CD14-positive monocyte (primary cell): Measurements from ENCODE around the gene UAP1L1. TPM values are rescaled to one million over a fixed set of nuclear protein-coding genes. Genes with fewer than 3 reads are reported as not detected.

ENCODE experiments used
- DNase-seq, 3 donors: peaks; one replicate each; pipeline ENCODE4 v3.0.0-alpha.2; 2011 to 2022
- H2AFZ ChIP-seq: 2 replicates; pipeline ENCODE4 v1.6.0; 2012; ENCODE audit warnings: mild to moderate bottlenecking, low read depth, low read length, inconsistent platforms; ENCODE audit not compliant: insufficient read depth, poor library complexity, severe bottlenecking
- H3K27ac ChIP-seq, 2 donors: 1 replicate in 1 of 2; 2 replicates in 1 of 2; pipeline ENCODE4 v1.5.1; 2012 to 2013; ENCODE audit warnings: low read length in 2 of 2, control low read depth in 1 of 2, inconsistent platforms in 1 of 2, low read depth in 1 of 2, mild to moderate bottlenecking in 1 of 2
- H3K27me3 ChIP-seq, 2 donors: one replicate each; pipeline versions ENCODE4 v1.6.0 to v1.6.1; 2011 to 2013; ENCODE audit warnings: low read length in 2 of 2; ENCODE audit not compliant: control insufficient read depth in 2 of 2, insufficient read depth in 2 of 2
- H3K36me3 ChIP-seq, 2 donors: replicated peaks in 1 of 2; 1 replicate in 1 of 2; 2 replicates in 1 of 2; pipeline versions ENCODE4 v1.5.1 to v1.6.1; 2012 to 2013; ENCODE audit warnings: low read length in 2 of 2, control low read depth in 1 of 2, inconsistent platforms in 1 of 2, mild to moderate bottlenecking in 1 of 2; ENCODE audit not compliant: insufficient read depth in 2 of 2, control insufficient read depth in 1 of 2
- H3K4me1 ChIP-seq, 2 donors: 1 replicate in 1 of 2; 2 replicates in 1 of 2; pipeline versions ENCODE4 v1.5.1 to v1.6.1; 2012 to 2013; ENCODE audit warnings: low read length in 2 of 2, control low read depth in 1 of 2, inconsistent platforms in 1 of 2, mild to moderate bottlenecking in 1 of 2, moderate library complexity in 1 of 2; ENCODE audit not compliant: insufficient read depth in 2 of 2, control insufficient read depth in 1 of 2
- H3K4me2 ChIP-seq: replicated peaks from 2 replicates; pipeline ENCODE3; 2012; ENCODE audit warnings: low read length, moderate library complexity, mild to moderate bottlenecking; ENCODE audit not compliant: poor library complexity, severe bottlenecking; ENCODE audit errors: extremely low read depth
- H3K4me3 ChIP-seq, 3 experiments: fragments of 200-600 bp in 1 of 3; sonication (generic) in 1 of 3; replicated peaks in 1 of 3; 1 replicate in 2 of 3; 2 replicates in 1 of 3; pipeline ENCODE4 v1.5.1; 2011 to 2013; ENCODE audit warnings: low read length in 3 of 3, mild to moderate bottlenecking in 3 of 3, control low read depth in 2 of 3, low read depth in 2 of 3, inconsistent platforms in 1 of 3, moderate library complexity in 1 of 3
- H3K79me2 ChIP-seq: 2 replicates; pipeline ENCODE4 v1.6.0; 2012; ENCODE audit warnings: mild to moderate bottlenecking, control low read depth, inconsistent platforms, low read length, moderate library complexity; ENCODE audit not compliant: insufficient read depth
- H3K9ac ChIP-seq: 2 replicates; pipeline ENCODE4 v1.6.0; 2017; ENCODE audit warnings: low read length, mild to moderate bottlenecking; ENCODE audit not compliant: insufficient read depth, poor library complexity, severe bottlenecking
- H3K9me3 ChIP-seq, 2 donors: replicated peaks in 1 of 2; 1 replicate in 1 of 2; 2 replicates in 1 of 2; pipeline versions ENCODE4 v1.5.1 to v1.6.1; 2012 to 2013; ENCODE audit warnings: low read length in 2 of 2, control low read depth in 1 of 2; ENCODE audit not compliant: control insufficient read depth in 1 of 2, insufficient read depth in 1 of 2
- H4K20me1 ChIP-seq: 2 replicates; pipeline ENCODE4 v1.6.0; 2012; ENCODE audit warnings: mild to moderate bottlenecking, low read length, control low read depth, moderate library complexity; ENCODE audit not compliant: insufficient read depth
- H3K27ac Mint-ChIP-seq, 7 donors: one replicate each; pipeline ENCODE4 v1.8.0; 2020; ENCODE audit warnings: mild to moderate bottlenecking in 7 of 7, mixed read lengths in 7 of 7, moderate library complexity in 6 of 7, inconsistent platforms in 2 of 7
- H3K27me3 Mint-ChIP-seq, 3 donors: one replicate each; pipeline ENCODE4 v1.8.0; 2021 to 2022; ENCODE audit warnings: low read depth in 3 of 3, mild to moderate bottlenecking in 3 of 3, mixed read lengths in 3 of 3, moderate library complexity in 3 of 3, inconsistent platforms in 1 of 3
- H3K36me3 Mint-ChIP-seq, 2 donors: one replicate each; pipeline ENCODE4 v1.8.0; 2020; ENCODE audit warnings: mixed read lengths in 2 of 2, inconsistent platforms in 1 of 2, mild to moderate bottlenecking in 1 of 2
- H3K4me1 Mint-ChIP-seq: one replicate; pipeline ENCODE4 v1.8.0; 2020; ENCODE audit warnings: mild to moderate bottlenecking, mixed read lengths
- H3K4me3 Mint-ChIP-seq, 2 donors: one replicate each; pipeline ENCODE4 v1.8.0; 2020; ENCODE audit warnings: mild to moderate bottlenecking in 2 of 2, mixed read lengths in 2 of 2, moderate library complexity in 1 of 2
- H3K9me3 Mint-ChIP-seq, 7 donors: one replicate each; pipeline ENCODE4 v1.8.0; 2020 to 2022; ENCODE audit warnings: mixed read lengths in 7 of 7, mild to moderate bottlenecking in 6 of 7, moderate library complexity in 6 of 7, inconsistent platforms in 2 of 7
- WGBS: methylation state at CpG from one replicate; pipeline ENCODE4 v1.1.5; 2013; ENCODE audit warnings: missing lambda C conversion rate; ENCODE audit not compliant: insufficient coverage; 5-methylcytosine and 5-hydroxymethylcytosine counted together
- intact Hi-C, 2 donors: fragments of 100-400 bp; cut with micrococcal nuclease; formaldehyde crosslinking; loops; one replicate each; pipeline versions ENCODE4 v1.15.0 to v1.15.1; 2023
- polyA plus RNA-seq, 3 donors: library from polyadenylated mRNA; depleted of rRNA in 1 of 3; unstranded in 2 of 3; stranded (reverse) in 1 of 3; fragments of 300-500 nt in 2 of 3; fragments of >200 nt in 1 of 3; fragmentation: Illumina TruSeq in 2 of 3; gene quantifications; 1 replicate in 2 of 3; 2 replicates in 1 of 3; pipeline ENCODE4 v1.2.3, GENCODE V29; 2012 to 2021
- TF ChIP-seq, protein P1 (sequence below): fragments of 200-600 bp; IDR thresholded peaks from one replicate; pipeline ENCODE4 v1.8.0; 2022; ENCODE audit warnings: antibody characterized with exemption, mild to moderate bottlenecking

UAP1L1 gene
- polyA plus RNA-seq, 3 donors, result 5.7 to 16.7 (median 14.8) TPM

GRCh38 chr9:137066096-137066861 lies 11.0 kb upstream of the UAP1L1 start:
- no peaks in the 10 kb centered on the region for H3K9me3 Mint-ChIP-seq
- Histone ChIP-seq H3K4me3 (no peak overlapping the region), H3K36me3 (peaks cover 0 to 5% of the 10 kb centered on the region in 2 donors), H3K4me1 (peaks cover 30 to 39% of the 10 kb centered on the region in 2 donors), H3K27me3 (peaks cover 0 to 5% of the 10 kb centered on the region in 2 donors), H3K9me3 (no peaks in the 10 kb centered on the region), H2AFZ (no peak overlapping the region), H4K20me1 (no peaks in the 10 kb centered on the region), H3K9ac (no peak overlapping the region), H3K4me2 (no peak overlapping the region), H3K79me2 (peaks cover 6% of the 10 kb centered on the region), H3K27ac (no peak overlapping the region)
- H3K27ac Mint-ChIP-seq, result no peak overlapping the region
- 94% methylated on average over 21 of the region's 26 CpGs for WGBS
- peaks cover 28% of the 10 kb centered on the region for H3K4me1 Mint-ChIP-seq
- intact Hi-C loops, result loop anchor here (5.0 to 10.0 kb wide), 2 partner anchors 34 to 281 kb away; partner anchors contain the start of gene FUT7 (in 1 of the 2)
- DNase-seq, result no peak
- TF ChIP-seq, protein P1, sequence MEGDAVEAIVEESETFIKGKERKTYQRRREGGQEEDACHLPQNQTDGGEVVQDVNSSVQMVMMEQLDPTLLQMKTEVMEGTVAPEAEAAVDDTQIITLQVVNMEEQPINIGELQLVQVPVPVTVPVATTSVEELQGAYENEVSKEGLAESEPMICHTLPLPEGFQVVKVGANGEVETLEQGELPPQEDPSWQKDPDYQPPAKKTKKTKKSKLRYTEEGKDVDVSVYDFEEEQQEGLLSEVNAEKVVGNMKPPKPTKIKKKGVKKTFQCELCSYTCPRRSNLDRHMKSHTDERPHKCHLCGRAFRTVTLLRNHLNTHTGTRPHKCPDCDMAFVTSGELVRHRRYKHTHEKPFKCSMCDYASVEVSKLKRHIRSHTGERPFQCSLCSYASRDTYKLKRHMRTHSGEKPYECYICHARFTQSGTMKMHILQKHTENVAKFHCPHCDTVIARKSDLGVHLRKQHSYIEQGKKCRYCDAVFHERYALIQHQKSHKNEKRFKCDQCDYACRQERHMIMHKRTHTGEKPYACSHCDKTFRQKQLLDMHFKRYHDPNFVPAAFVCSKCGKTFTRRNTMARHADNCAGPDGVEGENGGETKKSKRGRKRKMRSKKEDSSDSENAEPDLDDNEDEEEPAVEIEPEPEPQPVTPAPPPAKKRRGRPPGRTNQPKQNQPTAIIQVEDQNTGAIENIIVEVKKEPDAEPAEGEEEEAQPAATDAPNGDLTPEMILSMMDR, result no peak
- H3K27me3 Mint-ChIP-seq, result peaks cover 5 to 11% (median 6%) of the 10 kb centered on the region in 3 donors
- H3K4me3 Mint-ChIP-seq, result no peak overlapping the region
- peaks cover 6 to 18% of the 10 kb centered on the region in 2 donors for H3K36me3 Mint-ChIP-seq

DNA sequence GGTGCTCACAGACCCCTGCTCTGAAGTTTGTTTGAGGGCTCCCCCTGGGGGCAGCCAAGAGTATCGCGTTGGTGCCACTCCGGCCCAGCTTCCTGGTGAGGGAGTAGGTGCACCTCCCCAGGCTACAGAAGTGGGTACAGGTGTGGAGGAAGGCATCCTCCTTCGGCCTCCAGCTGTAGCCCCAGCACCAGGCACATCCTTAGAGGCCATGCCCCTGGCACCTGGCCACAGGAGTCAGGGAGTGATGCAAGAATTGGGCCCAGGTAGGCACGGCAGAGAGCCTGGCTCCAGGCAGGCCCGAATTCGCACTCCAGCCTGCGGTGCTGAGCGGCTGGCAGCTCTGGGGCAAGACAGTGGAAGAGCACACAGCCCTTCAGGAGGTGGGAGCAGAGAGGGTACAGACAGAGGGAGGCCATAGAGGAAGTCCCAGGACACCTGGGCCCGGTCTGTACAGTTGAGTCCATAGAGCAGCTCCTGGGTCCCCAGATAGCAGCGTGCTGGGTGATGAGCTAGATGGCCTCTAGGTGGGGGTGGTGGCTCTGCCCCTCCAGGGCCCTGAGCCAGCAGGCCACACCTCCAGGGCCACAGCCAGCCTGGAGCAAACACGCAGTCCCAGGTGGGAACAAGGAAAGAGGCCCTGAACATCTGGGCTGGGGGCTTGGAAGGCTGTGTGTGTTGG lies 9.3 kb upstream of the UAP1L1 start:
- H3K4me2 ChIP-seq, result no peak overlapping the region
- intact Hi-C loops, result loop anchor here (5.0 to 10.0 kb wide), 2 partner anchors 36 to 283 kb away; partner anchors contain the start of gene FUT7 (in 1 of the 2)
- 81% methylated on average over 9 of the region's 12 CpGs for WGBS
- peaks cover 41 to 48% of the 10 kb centered on the region in 2 donors for H3K4me1 ChIP-seq
- Mint-ChIP-seq H3K4me1 (peaks cover 41% of the 10 kb centered on the region), H3K27ac (peak overlapping the region in 2 of 7 donors; percentile 71 to 85), H3K27me3 (peaks cover 0 to 3% (median 0%) of the 10 kb centered on the region in 3 donors), H3K4me3 (peak overlapping the region in 1 of 2 donors; percentile 27), H3K36me3 (peaks cover 6 to 18% of the 10 kb centered on the region in 2 donors), H3K9me3 (peaks cover 0 to 2% (median 0%) of the 10 kb centered on the region in 7 donors)
- TF ChIP-seq, protein P1, result peak; percentile 93
- H3K79me2 ChIP-seq, result peaks cover 6% of the 10 kb centered on the region
- H3K9ac ChIP-seq, result no peak overlapping the region
- peaks cover 0 to 5% of the 10 kb centered on the region in 2 donors for H3K27me3 ChIP-seq
- peaks cover 0 to 5% of the 10 kb centered on the region in 2 donors for H3K36me3 ChIP-seq
- no peaks in the 10 kb centered on the region for H3K9me3 ChIP-seq
- H4K20me1 ChIP-seq, result no peaks in the 10 kb centered on the region
- H3K4me3 ChIP-seq, result no peak overlapping the region
- H2AFZ ChIP-seq, result no peak overlapping the region
- no peak overlapping the region for H3K27ac ChIP-seq
- peak; percentile 71 to 85 (median 82) for DNase-seq
